Fibroblast of skin of left biceps (primary cell): ENCODE data around the gene KRTAP4-16.
A peak's percentile ranks its signal among the peaks of the same experiment; 100 is the strongest.
"Not testable (repeated sequence)": the region's sequence is repeated elsewhere in the genome, so short reads cannot be mapped to it uniquely, and the experiment has no call there.

Experiments used
- DNase-seq, 2 experiments: peaks; one replicate each; pipeline ENCODE4 v3.0.0-alpha.2; 2013; ENCODE audit warnings: low read depth in 2 of 2

KRTAP4-16 gene

DNA sequence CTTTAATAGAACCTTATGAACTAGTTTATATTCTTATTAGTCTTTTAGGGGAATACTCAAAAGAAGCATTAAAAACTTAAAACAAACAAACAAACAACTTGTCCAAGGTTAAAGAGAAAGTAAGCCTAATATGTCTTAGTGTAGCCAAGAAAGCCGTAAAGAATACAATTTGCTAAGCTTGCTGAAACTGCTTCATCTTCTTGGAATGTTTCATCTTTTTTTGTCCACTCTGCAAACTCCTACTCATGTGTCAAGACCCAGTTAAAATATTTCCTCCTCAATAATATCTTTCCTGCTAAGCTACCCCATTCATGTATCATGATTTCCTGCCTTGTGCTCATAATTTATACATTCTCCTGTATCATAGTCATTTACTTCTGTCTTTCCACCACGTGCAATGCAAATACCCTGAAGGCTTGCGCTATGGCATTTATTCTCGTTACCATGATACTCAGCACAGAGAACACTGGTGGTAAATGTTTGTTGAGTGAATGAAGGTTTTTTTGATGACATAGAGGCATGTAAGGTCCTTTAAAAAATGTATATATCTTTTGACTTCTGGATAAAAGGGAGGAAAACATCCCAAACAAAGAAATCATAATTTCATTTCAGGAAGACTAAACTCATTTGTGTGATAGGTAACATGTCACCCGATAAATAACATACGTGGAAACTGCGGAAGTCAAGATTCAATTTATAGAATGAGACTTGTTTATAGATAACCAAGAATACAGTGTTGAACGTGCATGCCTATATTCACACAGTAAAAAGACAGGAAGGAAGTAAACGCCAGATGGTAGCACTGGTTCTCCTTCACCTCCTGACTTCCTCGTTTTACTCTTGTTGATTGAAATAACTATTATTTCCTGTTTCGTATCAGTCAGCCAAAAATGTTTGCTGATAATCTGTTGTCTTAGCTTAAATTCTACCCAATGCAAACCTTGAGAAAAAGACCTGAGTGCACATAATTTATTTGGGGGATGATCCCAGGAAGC lies 18.0 kb upstream of the KRTAP4-16 start:
- not testable (repeated sequence) for DNase-seq

DNA sequence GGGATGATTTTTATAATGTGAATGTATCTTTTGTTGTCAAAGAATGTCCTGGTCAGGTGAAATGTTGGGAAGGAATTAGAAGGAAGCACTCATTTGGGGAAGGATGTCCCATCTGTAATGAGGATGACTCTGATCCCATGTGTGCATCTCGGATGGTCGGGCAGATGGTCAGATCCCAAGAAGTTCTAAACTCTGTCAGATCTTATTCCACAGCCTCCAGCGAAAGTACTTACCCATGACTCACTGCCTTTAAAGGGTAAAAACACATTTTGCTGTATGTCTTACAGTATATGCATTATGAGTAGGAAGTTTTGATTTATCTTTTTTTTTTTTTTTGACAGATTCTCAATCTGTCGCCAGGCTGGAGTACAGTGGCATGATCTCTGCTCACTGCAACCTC lies 16.7 kb upstream of the KRTAP4-16 start:
- DNase-seq = no peak

DNA sequence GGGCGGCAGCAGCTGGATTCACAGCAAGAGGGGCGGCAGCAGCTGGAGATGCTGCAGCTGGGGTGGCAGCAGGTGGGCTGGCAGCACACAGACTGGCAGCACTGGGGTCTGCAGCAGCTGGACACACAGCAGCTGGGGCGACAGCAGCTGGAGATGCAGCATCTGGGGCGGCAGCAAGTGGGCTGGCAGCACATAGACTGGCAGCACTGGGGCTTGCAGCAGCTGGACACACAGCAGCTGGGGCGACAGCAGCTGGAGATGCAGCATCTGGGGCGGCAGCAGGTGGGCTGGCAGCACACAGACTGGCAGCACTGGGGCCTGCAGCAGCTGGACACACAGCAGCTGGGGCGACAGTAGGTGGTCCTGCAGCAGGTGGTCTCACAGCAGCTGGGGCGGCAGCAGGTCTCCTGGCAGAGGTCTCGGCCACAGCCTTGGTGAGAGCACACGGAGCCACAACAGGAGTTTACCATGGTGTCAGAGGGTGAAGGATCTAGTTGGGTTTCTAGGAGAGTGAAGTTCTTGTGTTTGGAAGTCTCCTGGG lies 15.9 kb upstream of the KRTAP4-16 start, which contains the start of gene KRTAP4-11:
Gene KRTAP4-11 (minus strand): TSS at position 528 of the 541 bp plus-strand sequence. CDS start 58 bp downstream, at position 470.
- not testable (repeated sequence) for DNase-seq

DNA sequence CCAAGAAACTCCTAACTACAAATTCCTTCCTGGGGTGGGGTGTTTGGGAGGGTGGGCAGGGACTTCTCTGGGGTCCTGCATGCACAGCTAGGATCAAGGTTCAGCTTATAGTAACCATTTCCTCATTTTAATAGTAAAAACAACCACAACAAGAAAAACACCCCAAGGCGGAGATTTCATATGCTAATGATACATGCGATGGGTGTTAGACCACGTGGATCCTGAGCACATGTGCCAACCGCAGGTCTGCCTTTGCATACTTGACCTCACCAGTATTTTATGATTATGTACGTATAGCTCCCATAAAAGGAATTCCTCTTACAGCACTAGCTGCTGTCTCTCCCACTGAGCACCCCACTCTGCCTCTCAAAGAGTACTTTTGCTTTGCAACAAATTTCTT lies 14.3 kb upstream of the KRTAP4-16 start:
- DNase-seq = no peak

DNA sequence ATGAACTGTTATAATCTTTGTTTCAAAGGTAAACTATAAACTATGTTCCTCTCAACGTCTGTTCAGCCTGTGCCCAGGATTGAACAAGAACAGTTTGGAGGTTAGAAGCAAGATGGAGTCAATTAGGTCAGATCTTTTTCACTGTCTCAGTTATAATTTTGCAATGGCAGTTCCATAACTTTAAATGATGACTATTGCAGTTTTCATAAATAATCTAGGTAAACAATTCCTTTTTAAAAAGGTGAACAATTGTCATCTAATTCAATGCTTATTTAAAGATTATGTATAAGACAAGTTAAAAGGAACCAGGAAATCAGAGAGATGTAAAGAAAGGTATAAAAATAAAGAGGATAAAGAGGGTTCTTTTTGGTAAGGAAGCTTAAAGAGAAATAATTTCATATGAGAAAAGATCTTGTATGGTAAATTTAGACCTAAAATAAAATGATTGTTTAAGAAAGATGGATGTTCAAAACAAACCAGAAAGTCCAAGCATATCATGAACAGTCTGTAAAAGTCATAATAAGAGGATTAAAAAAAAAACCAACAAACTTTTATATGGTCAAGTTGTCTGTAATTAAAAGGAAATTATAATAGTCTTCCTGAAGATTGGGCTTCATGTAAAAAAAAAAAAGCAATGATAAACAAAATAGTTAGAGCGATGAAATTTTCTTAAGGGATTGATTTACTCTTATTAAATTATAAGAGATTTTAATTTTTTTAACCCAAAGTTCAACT lies 9.3 kb upstream of the KRTAP4-16 start:
- DNase-seq = no peak

DNA sequence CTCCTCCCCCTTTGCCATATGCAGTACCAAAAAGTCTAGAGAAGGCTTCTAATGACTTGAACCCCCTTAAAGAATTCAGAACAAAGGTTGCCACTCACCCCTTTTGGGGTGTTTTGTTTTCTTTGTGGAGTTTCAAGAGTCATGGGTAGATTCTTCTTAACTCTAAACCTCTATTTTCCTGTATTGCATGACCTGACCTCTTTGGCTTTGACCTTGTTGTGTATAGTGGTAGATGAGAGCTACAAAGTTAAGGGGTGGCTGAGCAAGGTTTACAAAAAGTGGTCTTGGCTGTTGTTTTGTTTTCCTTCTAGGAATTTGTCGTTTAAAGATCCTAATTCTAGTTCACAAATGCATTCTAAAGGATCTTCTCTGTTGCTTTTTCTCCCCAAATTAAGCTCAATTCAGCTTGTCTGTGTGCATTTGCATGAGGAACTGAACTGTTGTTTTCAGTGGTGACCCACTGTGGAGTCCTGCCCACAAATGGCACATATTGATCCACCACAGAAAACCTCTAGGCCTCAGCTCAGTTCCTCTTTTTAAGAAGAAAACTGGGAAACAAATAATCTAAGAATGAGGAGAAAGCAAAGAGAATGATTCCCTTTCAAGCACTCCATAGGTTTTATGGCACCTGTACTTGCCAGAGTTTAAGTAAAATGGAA lies 6.8 kb upstream of the KRTAP4-16 start:
- not testable (repeated sequence) for DNase-seq

DNA sequence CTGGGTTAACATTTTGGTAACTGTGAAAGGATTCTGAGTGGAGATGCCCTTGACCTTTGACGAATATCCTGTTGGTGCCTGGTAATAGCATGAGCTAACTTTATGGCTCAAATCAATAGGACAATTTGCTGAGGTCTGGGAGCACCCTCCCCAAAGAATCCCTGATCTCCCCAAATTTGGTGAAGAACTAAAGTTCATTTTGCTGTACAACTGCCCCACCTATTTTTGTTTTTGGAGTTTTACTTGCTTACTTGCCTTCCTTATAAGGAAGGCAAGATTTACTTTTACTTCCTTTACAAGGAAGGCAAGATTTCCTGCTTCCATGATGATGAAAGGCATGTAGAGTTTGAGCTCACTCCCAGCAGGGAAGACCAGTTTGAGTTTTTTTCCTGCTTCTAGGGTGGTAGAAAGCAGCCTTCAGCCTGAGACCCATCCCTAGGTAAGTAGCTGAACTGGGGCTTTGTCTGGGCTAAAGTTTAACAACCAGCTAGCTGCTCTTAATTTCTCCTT lies 6.0 kb upstream of the KRTAP4-16 start:
- DNase-seq = no peak

DNA sequence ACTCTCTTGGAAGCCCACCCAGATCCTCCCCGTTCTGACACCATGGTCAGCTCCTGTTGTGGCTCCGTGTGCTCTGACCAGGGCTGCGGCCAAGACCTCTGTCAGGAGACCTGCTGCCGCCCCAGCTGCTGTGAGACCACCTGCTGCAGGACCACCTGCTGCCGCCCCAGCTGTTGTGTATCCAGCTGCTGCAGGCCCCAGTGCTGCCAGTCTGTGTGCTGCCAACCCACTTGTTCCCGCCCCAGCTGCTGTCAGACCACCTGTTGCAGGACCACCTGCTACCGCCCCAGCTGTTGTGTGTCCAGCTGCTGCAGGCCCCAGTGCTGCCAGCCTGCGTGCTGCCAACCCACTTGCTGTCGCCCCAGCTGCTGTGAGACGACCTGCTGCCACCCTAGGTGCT lies 3.3 kb upstream of the KRTAP4-16 start, which contains the start of gene KRTAP4-9:
Gene KRTAP4-9 (plus strand): TSS at position 43 of the 400 bp plus-strand sequence. CDS start 0 bp downstream, at position 43.
- not testable (repeated sequence) for DNase-seq

DNA sequence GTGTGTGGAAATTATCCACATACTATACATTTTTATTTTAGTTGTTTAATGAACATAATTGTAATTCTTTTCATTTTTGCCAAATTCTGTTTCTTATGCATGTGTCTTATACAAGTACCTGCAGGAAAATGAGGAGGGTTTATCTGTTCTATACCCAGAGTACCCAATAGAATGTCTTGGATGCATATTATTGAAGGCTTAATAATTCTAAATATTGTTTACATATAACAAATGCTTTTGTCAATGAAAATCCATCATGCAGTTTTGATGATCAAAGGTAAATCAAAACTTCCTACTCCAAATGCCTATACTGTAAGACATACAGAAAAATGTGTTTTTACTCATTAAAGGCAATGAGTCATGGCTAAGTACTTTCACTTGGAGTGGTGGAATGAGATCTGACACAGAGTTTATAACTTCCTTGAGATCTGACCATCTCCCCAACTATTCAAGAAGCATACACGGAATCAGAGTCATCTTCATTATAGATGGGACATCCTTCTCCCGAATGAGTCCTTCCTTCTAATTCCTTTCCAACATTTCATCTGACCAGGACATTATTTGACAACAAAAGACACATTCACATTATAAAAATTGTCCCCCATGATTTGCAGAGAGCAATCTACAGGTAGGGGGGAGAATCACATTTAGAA lies 2.5 kb upstream of the KRTAP4-16 start:
- DNase-seq = not testable (repeated sequence)

DNA sequence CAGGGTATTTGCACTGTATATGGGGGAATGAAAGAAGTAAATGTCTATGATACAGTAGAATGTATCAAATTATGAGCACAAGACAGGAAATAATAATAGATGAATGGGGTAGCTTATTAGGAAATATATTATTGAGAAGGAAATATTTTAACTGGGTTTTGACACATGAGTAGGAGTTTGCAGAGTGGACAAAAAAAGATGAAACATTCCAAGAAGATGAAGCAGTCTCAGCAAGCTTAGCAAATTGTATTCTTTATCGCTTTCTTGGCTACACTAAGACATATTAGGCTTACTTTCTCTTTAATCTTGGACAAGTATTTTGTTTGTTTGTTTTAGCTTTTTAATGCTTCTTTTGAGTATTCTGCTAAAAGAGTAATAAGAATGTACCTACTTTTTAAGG lies 1.9 kb upstream of the KRTAP4-16 start:
- DNase-seq = no peak

DNA sequence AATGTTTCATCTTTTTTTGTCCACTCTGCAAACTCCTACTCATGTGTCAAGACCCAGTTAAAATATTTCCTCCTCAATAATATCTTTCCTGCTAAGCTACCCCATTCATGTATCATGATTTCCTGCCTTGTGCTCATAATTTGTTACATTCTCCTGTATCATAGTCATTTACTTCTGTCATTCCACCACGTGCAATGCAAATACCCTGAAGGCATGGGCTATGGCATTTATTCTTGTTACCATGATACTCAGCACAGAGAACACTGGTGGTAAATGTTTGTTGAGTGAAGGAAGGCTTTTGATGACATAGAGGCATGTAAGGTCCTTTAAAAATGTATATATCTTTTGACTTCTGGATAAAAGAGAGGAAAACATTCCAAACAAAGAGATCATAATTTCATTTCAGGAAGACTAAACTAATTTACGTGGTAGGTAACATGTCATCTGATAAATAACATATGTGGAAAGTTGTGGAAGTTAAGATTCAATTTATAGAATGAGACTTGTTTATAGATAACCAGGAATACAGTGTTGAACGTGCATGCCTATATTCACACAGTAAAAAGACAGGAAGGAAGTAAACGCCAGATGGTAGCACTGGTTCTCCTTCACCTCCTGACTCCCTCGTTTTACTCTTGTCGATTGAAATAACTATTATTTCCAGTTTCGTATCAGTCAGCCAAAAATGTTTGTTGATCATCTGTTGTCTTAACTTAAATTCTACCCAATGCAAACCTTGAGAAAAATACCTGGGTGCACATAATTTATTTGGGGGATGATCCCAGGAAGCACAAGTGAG lies 2.1 kb downstream of the KRTAP4-16 start:
- peak; percentile 59 for DNase-seq

DNA sequence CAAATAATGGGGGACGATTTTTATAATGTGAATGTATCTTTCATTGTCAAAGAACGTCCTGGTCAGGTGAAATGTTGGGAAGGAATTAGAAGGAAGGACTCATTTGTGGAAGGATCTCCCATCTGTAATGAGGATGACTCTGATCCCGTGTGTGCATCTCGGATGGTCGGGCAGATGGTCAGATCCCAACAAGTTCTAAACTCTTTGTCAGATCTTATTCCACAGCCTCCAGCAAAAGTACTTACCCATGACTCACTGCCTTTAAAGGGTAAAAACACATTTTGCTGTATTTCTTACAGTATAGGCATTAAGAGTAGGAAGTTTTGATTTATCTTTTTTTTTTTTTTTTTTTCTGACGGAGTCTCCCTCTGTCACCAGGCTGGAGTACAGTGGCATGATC lies 3.5 kb downstream of the KRTAP4-16 start:
- no peak for DNase-seq

DNA sequence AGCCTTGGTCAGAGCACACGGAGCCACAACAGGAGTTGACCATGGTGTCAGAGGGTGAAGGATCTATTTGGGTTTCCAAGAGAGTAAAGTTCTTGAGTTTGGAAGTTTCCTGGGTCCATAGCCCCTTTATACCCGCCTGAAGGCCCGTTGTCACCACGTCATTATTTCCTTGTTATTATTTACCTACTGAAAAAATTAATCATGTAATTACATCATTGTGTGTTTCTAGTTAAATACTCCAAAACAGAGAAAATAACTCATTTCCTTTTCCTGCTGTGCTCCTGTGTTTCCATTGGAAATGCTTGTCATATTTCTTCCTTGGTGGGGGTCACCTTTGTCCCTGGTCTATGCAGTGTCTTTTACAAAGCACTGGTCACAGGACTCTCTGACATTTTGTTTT lies 4.0 kb downstream of the KRTAP4-16 start, which contains the start of gene KRTAP4-8:
Gene KRTAP4-8 (minus strand): TSS at position 101 of the 400 bp plus-strand sequence. CDS start 58 bp downstream, at position 43.
- no peak for DNase-seq

DNA sequence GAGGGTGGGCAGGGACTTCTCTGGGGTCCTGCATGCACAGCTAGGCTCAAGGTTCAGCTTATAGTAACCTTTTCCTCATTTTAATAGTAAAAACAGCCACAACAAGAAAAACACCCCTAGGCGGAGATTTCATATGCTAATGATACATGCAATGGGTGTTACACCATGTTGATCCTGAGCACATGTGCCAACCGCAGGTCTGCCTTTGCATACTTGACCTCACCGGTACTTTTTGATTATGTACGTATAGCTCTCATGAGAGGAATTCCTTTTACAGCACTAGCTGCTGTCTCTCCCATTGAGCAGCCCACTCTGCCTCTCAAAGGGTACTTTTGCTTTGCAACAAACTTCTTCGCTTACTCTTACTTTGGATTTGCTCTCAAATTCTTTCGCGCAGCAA lies 6.0 kb downstream of the KRTAP4-16 start:
- DNase-seq = no peak

DNA sequence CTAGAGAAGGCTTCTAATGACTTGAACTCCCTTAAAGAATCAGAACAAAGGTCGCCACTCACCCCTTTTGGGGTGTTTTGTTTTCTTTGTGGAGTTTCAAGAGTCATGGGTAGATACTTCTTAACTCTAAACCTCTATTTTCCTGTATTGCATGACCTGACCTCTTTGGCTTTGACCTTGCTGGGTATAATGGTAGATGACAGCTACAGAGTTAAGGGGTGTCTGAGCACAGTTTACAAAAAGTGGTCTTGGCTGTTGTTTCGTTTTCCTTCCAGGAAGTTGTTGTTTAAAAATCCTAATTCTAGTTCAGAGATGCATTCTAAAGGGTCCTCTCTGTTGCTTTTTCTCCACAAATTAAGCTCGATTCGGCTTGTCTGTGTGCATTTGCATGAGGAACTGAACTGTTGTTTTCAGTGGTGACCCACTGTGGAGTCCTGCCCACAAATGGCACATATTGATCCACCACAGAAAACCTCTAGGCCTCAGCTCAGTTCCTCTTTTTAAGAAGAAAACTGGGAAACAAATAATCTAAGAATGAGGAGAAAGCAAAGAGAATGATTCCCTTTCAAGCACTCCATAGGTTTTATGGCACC lies 13.2 kb downstream of the KRTAP4-16 start:
- DNase-seq = not testable (repeated sequence)

DNA sequence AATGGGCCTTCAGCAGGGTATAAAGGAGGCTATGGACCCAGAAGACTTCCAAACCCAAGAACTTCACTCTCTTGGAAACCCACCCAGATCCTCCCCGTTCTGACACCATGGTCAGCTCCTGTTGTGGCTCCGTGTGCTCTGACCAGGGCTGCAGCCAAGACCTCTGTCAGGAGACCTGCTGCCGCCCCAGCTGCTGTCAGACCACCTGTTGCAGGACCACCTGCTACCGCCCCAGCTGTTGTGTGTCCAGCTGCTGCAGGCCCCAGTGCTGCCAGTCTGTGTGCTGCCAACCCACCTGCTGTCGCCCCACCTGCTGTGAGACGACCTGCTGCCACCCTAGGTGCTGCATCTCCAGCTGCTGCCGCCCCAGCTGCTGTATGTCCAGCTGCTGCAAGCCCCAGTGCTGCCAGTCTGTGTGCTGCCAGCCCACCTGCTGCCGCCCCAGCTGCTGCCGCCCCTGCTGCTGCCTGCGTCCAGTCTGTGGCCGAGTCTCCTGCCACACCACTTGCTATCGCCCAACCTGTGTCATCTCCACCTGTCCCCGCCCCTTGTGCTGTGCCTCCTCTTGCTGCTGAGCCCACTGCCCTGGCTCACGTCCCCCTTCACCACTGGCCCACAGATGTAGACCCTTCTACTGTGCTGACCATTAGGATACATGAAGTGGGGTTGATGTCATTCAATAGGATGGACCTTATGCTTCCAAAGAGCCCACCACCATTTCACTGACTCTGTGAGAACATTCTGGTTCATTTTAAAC lies 17.7 kb downstream of the KRTAP4-16 start, which contains the start of gene KRTAP4-7:
Gene KRTAP4-7 (plus strand): TSS at position 51 of the 757 bp plus-strand sequence. CDS start 57 bp downstream, at position 108.
- not testable (repeated sequence) for DNase-seq

DNA sequence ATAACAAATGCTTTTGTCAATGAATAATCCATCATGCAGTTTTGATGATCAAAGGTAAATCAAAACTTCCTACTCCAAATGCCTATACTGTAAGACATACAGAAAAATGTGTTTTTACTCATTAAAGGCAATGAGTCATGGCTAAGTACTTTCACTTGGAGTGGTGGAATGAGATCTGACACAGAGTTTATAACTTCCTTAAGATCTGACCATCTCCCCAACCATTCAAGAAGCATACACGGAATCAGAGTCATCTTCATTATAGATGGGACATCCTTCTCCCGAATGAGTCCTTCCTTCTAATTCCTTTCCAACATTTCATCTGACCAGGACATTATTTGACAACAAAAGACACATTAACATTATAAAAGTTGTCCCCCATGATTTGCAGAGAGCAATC lies 18.6 kb downstream of the KRTAP4-16 start:
- not testable (repeated sequence) for DNase-seq

DNA sequence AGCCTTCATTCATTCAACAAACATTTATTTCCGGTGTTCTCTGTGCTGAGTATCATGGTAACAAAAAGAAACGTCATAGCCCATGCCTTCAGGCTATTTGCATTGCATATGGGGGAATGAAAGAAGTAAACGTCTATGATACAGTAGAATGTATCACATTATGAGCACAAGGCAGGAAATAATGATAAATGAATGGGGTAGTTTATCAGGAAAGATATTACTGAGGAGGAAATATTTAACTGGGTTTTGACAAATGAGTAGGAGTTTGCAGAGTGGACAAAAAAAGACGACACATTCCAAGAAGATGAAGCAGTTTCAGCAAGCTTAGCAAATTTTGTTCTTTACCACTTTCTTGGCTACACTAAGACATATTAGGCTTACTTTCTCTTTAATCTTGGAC lies 19.4 kb downstream of the KRTAP4-16 start:
- no peak for DNase-seq
